Measurements from ENCODE around the gene SENP3.

The SENP3 gene

DNA sequence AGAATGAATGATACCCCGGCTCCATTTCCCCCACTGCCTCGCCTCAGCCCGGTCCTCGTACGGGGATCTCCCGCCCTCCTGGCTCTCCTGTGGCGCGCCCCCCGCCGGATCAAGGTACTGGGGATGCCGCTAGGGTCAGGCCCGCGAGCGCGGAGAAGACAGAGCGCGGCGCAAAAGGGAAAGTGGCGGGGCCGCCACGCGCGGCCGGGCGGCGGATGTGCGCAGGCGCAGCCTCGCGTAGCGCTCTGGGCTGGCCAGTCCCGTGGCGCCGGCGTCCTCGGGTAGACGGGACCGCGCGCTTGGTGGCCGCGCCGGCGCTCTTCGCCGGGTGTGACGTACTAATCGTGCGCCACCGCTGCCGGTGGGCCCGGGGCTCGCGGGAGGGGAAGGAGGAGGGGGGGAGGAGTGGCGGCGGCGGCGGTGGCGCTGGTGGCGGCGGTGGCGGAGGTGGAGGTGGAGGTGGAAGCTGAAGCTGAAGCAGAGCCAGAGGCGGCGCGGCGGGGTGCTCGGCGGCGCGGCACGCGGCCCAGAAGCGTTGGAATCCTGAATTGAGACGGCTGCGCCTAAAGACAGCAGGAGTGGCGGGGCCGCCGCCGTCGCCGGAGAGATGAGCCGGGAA, at the start of gene SENP3:
Gene SENP3, plus strand, starts transcription at position 331 of the 619 bp plus-strand sequence. CDS start 1,158 bp downstream, outside the sequence.
- DNase-seq = peak; percentile 88 to 92

DNA sequence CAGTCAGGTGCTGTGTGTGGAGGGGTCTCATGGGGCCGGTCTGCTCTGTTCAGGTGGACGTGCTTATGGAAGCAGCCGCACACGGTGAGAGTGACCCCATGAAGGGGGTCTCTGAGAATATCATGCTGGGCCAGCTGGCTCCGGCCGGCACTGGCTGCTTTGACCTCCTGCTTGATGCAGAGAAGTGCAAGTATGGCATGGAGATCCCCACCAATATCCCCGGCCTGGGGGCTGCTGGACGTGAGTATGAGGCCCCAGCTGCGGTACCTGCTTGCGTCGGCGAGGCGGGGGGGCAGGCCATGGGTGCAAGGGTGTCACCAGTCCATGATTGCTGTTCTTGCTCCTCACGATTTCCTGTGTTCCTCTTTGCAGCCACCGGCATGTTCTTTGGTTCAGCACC, 49.6 kb upstream of the SENP3 start:
- DNase-seq = no peak

DNA sequence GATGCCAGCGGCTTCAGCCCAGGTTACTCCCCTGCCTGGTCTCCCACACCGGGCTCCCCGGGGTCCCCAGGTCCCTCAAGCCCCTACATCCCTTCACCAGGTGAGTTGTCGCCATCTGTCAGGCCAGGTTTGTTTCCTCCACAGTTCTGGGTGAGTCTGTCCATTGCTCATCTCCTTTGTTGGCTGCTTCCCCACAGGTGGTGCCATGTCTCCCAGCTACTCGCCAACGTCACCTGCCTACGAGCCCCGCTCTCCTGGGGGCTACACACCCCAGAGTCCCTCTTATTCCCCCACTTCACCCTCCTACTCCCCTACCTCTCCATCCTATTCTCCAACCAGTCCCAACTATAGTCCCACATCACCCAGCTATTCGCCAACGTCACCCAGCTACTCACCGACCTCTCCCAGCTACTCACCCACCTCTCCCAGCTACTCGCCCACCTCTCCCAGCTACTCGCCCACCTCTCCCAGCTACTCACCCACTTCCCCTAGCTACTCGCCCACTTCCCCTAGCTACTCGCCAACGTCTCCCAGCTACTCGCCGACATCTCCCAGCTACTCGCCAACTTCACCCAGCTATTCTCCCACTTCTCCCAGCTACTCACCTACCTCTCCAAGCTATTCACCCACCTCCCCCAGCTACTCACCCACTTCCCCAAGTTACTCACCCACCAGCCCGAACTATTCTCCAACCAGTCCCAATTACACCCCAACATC, 48.7 kb upstream of the SENP3 start:
- no peak for DNase-seq

DNA sequence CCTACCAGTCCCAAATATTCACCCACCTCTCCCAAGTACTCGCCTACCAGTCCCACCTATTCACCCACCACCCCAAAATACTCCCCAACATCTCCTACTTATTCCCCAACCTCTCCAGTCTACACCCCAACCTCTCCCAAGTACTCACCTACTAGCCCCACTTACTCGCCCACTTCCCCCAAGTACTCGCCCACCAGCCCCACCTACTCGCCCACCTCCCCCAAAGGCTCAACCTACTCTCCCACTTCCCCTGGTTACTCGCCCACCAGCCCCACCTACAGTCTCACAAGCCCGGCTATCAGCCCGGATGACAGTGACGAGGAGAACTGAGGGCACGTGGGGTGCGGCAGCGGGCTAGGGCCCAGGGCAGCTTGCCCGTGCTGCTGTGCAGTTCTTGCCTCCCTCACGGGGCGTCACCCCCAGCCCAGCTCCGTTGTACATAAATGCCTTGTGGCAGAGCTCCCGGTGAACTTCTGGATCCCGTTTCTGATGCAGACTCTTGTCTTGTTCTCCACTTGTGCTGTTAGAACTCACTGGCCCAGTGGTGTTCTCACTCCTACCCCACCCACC, 47.8 kb upstream of the SENP3 start:
- peak in 1 of 2 donors; percentile 23 for DNase-seq

DNA sequence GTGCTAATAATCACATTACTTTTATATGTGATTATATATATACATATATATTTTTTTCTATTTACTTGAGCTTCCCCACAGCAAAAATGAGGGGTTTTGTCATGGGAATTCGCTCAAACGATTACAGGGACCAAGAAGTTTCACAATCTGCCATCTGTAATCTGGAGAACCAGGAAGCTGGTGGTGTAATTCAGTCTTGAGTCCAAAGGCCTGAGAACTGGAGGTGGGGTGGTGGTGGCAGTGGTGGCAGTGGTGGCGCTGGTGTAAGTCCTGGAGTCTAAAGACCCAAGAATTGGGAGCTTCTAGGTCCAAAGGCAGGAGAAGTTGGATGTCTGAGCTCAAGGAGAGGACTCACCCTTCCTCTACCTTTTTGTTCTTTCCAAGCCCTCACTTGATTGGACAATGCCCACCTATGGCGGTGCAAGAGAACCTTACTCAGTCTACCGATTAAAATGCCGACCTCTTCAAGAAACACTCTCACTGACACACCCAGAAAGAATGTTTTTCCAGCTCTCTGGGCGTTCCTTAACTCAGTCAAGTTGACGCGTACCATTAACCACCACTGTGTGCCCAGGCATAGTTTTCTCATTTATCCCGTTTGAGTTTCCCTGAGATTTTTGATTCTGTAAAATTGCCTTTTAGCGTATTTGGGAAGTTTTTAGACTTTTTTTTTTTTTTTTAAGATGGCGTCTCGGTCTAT, 45.7 kb upstream of the SENP3 start:
- no peak for DNase-seq

DNA sequence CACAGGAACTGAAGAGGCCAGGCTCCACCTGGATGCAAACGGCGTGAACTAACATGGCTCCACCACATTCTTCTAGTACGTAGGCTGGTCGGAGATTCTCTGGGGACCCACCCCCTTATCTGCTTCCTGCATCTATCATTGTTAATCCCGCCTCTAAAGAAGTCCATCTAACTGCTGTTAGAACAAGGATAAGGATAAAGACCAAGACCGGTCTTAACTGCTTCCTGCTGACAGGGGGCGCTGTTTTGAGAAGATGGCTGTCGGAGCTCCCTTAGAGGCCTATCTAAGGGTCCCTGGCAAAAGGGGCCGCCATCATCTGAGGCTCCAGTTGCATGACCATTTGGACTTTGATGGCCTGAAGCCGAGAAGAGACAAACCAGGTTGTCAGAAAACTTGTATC, 38.7 kb upstream of the SENP3 start:
- peak; percentile 36 to 46 for DNase-seq

DNA sequence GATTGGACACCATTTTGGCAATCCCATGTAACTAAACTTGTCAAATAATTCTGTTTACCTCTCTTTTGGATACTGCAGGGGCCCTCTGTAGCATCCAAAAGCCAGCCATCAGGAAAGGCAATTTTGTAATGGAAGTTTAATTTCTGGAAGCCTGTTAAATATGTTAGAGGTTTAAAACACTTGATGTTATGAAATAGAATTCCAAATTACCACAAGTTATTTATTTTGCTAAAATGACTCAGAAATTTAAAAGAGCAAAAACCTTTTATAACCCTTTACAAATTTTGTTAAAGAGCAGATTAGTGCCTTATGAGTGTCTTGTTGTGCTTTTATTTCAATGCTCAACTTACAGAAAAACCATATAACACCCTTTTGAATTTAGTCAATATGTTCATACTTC, 32.9 kb upstream of the SENP3 start:
- no peak for DNase-seq

DNA sequence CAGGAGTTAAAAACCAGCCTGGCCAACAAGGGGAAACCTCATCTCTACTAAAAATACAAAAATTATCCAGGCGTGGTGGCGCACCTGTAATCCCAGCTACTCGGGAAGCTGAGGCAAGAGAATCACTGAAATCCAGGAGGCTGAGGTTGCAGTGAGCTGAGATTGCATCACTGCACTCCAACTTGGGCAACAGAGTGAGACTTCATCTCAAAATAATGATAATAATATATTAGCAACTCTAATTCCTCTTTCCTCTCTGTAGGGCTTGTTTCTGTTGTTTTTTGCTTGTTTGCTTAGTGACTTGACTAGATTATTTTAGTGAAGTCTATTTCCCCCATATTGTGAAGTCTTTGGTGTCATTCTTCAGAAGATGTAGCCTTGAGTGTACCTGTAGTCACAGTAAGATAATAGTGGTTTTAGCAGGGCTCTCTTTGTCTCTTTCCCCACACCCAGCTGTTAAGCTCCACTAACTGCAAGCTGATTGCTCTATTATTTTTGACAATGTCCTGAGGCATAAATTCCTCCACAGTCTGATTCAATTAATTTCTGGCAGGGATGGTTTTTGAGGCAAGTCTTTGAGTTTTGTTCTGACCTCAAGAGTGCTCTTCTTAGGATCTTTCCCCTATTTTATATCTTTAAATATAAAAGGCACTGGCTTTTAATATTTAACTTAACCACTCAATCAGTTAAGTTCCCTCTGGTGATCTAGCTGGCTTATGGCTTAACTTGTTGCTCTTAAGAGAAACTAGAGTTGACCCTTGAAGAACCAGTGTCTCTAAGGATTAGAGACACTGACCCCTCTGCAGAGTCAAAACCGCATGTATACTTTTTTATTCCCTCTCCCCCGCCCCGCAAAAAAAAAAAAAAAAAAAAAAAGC, 31.5 kb upstream of the SENP3 start:
- DNase-seq = no peak

DNA sequence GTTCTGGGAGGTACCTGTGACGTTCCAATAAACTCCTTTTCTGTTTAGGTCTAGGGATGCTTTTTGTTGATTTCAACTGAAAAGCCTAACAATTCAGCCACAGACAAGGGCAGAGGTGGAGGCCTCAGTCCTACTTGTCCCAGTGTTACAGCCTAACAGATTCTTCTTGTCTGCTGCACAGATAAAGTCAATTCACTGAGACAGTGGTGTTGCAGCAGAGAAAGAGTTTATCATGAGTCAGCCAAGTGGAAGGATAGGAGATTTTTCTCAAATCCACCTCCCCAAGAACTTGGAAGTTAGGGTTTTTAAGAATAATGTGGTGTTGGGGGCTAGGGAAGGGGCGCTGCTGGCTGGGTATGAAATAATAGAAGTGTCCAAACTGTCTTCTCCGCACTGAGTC, 23.7 kb upstream of the SENP3 start:
- DNase-seq = no peak

DNA sequence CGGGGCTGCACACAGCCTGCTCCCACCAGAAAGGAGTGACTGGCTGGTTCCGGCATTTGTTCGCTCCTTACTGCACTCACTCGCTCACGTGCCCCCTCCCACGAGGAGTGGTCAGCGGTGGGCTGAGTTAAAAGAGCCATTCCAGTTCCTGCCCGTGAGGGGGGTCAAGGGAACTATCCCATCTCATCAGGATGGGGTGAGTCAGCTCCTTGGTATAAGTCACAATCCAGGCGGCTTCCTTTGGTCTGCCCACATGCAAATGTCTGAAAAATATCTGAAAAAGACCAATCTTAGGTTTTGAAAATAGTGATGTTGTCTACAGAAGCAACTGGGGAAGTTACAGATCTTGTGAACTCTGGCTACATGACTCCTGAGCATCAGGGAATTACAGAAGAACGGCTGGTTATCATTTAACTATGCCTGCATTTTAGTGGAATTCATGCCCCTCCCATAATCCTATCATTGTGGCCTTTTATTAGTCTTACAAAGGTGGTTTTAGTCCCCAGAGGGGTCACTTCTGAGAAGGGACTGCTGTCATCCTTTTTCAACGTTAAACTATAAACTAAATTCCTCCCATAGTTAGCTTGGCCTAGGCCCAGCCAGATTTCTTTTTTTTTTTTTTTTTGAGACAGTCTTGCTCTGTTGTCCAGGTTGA, 22.7 kb upstream of the SENP3 start:
- no peak for DNase-seq

DNA sequence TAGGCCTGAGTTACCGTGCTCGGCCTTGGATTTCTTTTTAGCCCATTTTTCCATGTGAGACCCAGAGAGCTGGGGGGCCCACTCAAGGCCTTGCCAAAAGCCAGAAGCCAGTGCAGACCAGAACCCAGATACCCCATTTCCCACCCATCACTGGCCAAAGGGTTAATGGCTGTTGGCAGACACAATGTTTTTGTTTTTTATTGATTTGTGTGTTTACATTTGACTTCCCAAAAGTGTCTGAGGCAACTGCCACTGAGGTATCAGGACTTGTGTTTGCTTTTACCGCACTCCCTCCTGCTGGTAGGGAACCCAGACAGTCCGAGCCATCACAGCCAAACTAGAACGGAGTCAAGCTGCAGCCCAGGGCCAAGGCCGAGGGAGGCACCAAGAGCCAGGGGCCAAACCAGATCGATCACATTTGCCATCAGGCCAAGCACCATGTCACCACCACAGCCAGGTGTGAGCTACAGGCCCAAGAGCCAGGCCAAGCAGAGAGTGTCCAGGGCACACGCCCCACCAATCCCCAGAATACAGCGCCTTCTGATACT, 20.6 kb upstream of the SENP3 start:
- no peak for DNase-seq

DNA sequence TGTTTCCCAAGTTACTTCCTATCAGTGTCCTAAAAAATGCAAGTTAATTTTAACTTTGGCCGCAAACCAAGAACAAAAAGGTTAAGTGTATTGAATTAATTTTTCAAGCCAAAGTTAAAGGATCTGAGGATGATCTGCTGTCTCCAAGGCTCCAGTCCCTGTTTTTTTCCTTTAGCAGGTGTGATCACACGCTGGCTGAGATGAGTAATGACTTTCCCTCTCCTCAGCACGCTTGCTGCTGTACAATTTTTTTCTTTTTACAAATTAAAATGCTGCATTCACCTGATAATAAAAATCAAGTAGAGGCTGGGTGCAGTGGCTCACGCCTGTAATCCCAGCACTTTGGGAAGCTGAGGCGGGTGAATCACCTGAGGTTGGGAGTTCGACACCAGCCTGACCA, 16.8 kb upstream of the SENP3 start:
- DNase-seq = no peak

DNA sequence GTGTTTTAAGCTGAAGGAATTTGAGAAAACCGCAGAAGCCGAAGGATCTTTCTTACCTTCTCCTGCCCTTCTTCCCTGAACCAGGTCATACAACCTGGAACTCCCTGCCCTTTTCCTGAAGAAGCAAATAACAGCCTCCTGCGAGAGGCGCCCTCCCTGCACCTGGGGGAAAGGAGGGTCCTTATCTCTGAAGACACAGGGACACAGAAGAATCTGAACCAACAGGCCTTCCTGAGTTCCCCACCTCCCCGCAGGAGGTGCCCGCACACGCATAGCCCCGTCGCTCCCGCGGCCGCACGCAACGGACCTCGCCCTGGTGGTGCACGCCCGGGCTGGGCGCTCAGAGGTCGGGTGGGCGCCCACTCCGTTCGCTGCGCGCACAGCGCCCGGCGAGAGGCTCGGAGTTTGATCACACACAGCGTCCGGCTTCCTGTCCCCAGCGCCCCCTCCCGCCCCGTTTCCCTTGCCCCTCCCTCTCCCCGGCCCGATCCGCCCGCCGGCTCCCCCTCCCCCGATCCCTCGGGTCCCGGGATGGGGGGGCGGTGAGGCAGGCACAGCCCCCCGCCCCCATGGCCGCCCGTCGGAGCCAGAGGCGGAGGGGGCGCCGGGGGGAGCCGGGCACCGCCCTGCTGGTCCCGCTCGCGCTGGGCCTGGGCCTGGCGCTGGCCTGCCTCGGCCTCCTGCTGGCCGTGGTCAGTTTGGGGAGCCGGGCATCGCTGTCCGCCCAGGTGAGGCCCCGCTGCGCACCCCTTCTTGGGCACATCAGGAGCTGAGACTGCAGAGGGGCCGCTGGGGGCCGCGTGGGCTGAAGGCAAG, 12.9 kb upstream of the SENP3 start, which contains the start of gene TNFSF12:
Gene TNFSF12, plus strand, starts transcription at position 474 of the 816 bp plus-strand sequence. Its CDS starts 96 bp downstream, at position 570.
- DNase-seq = peak; percentile 38 to 54

DNA sequence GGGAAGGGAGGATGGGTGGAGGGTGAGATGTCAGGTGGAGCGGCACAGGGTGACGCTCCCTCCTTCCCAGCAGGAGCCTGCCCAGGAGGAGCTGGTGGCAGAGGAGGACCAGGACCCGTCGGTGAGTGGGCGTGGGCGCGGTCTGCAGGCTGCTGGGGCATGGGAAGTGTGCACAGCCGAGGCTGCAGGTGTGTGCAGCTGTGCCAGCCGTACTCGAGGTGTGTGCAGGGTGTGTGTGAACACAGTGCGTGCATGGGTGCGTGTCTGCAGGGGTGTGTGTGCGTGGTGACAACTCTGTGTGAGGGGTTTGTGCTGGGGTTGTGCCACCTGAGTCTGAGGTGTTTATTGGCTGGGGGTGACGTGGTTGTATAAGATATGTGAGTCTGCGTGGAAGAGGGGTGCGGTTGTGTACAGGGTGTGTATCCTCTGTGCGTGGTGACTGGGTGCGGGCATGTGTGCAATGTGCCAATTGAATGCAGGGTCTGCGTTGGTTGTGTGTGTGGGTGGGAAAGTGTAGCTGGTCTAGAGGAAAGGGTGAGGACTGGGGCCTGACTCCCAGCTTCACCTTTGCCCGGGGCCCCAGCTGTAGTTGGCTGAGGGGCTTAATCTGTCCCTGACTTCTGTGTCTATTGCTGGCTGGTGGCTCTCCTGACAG, 12.2 kb upstream of the SENP3 start:
- peak; percentile 33 to 45 for DNase-seq

DNA sequence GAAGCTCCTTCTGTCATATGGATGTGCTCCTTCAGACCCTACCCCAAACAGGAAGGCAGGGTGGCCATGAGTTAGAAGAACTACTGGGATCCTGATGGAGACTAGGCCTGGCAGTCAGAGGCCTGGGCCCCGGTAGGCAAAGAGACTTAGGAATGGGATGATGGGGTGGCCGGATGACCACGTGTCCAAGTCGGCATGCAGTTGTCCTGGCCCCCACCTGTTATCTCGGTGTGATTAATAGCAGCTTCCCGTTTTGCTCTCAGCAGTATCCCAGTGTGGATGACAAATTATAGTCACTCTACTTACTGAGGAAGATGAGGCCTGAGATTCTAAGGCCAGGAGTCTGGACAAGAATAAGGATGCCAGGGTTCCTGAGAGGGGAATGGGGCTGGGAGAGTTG, 11.4 kb upstream of the SENP3 start:
- DNase-seq = no peak

DNA sequence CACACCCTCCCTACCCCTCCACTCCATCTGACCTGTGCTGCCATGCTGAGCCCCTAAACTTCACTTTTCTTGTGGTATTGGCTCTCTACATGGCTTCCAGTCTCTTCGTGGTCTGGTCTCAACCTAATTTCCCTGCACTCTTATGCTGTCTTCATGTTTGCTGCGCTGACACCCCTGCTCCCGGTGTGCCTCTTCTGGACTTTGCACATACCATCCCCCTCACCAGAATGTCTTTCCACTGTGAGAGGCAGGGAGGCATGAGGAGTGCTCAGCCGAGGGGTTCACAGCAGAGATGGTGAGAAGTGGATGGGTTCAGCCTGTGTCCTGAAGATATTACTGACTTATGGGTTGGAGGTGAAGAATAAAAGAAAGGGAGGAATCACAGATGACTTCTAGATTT, 10.3 kb upstream of the SENP3 start:
- no peak for DNase-seq

DNA sequence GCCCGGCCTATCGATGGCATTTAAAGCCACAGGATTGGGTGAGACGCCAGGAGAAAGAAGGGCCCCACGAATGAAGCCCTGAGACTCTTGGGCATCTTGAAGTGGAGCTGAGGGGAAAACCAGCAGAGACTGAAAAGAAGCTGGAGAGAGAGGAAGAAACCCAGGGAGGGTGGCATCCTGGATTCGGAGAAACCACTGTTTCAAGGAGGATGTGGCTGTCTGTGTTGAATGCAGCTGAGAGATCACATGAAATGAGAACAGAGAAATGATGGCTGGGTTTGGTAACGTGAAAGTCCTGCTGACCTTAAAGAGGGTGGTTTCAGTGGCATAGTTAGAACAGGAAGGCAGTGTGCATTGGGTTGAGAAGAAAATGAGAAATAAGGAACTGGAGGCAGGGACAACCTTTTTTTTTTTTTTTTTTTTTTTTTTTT, 9.1 kb upstream of the SENP3 start:
- no peak for DNase-seq

DNA sequence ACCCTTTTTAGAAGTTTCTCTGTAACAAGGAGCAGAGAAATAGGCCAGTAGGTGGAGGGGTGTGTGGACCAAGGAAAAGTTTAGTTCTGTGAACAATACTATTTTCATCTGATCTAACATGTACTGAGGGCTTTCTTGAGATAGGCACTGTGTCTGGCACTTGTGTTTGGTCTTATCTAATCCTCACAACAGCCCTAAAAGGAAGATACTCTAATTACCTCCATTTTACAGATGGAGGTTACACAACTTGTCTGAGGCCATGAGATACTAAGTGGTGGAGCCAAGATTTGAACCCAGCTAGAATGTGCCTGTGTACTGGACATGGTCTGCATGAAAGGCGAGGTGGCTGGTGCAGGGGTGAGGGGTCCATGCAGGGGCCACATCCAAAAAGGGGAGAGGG, 8.4 kb upstream of the SENP3 start:
- no peak for DNase-seq

DNA sequence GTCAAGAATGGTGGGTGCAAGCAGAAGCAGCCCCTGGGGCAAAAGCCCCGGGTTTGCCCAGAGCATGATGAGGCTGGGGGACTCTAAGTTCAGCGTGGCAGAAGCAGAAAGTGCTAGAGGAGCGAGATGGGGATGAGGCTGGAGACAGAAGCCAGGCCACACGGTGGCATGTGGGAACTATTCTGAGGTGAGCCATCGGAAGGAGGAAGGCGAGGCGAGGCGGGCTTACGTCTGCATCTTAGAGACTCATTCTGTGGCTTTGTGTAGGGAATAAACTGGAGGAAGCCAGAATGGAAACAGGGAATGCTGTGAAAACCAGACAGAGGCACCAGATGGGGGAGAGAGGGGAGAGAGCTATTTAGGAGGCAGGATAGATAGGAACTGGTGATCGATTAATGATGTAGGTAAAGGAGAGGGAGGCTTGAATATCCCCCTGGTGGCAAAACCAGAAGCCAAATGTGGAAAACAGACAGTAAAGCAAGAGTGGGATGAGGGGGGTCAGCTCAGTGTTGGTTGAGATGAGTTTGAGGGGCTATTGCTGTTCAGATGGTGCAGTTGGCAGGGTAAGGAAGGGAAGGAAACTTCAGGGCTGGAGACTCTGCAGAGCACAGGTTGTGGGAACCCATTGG, 6.3 kb upstream of the SENP3 start:
- DNase-seq = no peak

DNA sequence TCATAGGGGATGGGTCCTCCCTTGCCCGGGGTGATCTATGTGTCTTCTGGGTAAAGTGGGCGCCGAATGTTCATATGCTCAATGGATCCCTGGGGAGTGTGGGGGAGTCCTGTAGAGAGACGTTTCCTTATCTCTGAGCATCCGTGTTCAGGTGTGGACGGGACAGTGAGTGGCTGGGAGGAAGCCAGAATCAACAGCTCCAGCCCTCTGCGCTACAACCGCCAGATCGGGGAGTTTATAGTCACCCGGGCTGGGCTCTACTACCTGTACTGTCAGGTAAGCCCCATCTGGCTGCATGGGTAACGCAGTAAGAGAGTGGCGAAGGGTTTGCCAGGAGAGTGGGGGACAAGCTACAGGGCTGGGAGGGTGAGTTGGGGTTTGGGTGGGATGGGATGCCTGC, 5.1 kb upstream of the SENP3 start:
- DNase-seq = no peak

All from activated CD4-positive, alpha-beta T cell treated with anti-CD3 and anti-CD28 coated beads for 4 hours (primary cell).